B cell (primary cell): ENCODE measurements around the gene TRMT6. TPM values are rescaled to one million over a fixed set of nuclear protein-coding genes. Genes with fewer than 3 reads are reported as not detected.

Source experiments
- ATAC-seq: fragments of 200-7000 bp; cut with Tn5 transposase; one replicate; pipeline ENCODE4 v1.10.0; 2021; ENCODE audit warnings: low read depth, mild to moderate bottlenecking, moderate number of reproducible peaks, moderate library complexity
- CTCF ChIA-PET: fragments of 350-600 bp; sonication (Branson Sonifier 250); formaldehyde crosslinking; loops from one replicate; lab custom pipeline; 2021; ENCODE audit warnings: antibody characterized with exemption, inconsistent platforms; lab: Charles Lee
- POLR2A ChIA-PET: fragments of 350-600 bp; sonication (Branson Sonifier 250); formaldehyde crosslinking; loops from one replicate; lab custom pipeline; 2021; ENCODE audit warnings: antibody characterized with exemption; lab: Charles Lee
- DNase-seq: peaks from one replicate; pipeline ENCODE4 v3.0.0; 2013
- H2AFZ ChIP-seq: 2 replicates; pipeline ENCODE4 v1.6.1; 2012; ENCODE audit warnings: mild to moderate bottlenecking, low read depth, low read length; ENCODE audit not compliant: insufficient read depth, poor library complexity, severe bottlenecking
- H3K27ac ChIP-seq, 2 donors: 1 replicate in 1 of 2; 2 replicates in 1 of 2; pipeline ENCODE4 v1.5.1; 2012 to 2013; ENCODE audit warnings: low read length in 2 of 2, mild to moderate bottlenecking in 2 of 2, moderate library complexity in 1 of 2
- H3K27me3 ChIP-seq, 4 experiments: fragments of 200-600 bp in 1 of 4; sonication (generic) in 1 of 4; replicated peaks in 1 of 4; 1 replicate in 2 of 4; 2 replicates in 2 of 4; pipeline versions ENCODE4 v1.6.1 to v1.7.0; 2013 to 2016; ENCODE audit warnings: low read length in 3 of 4, mild to moderate bottlenecking in 2 of 4, mixed read lengths in 1 of 4, moderate library complexity in 1 of 4; ENCODE audit not compliant: insufficient read depth in 4 of 4, control insufficient read depth in 3 of 4; ENCODE audit errors: control extremely low read depth in 1 of 4
- H3K36me3 ChIP-seq, 2 experiments: replicated peaks in 1 of 2; 1 replicate in 1 of 2; 2 replicates in 1 of 2; pipeline versions ENCODE4 v1.6.1 to v1.7.1; 2013; ENCODE audit warnings: low read length in 1 of 2; ENCODE audit not compliant: insufficient read depth in 2 of 2, control insufficient read depth in 1 of 2; ENCODE audit errors: control extremely low read depth in 1 of 2, extremely low read depth in 1 of 2
- H3K4me1 ChIP-seq, 2 donors: fragments of 200-600 bp in 1 of 2; sonication (generic) in 1 of 2; 1 replicate in 1 of 2; 2 replicates in 1 of 2; pipeline versions ENCODE4 v1.5.1 to v1.6.1; 2013 to 2017; ENCODE audit warnings: low read length in 2 of 2; ENCODE audit not compliant: control insufficient read depth in 2 of 2, insufficient read depth in 2 of 2
- H3K4me2 ChIP-seq: replicated peaks from 2 replicates; pipeline ENCODE3; 2012; ENCODE audit warnings: mild to moderate bottlenecking, low read depth, low read length; ENCODE audit not compliant: poor library complexity, severe bottlenecking
- H3K4me3 ChIP-seq, 5 experiments: fragments of 200-600 bp in 1 of 5; sonication (generic) in 1 of 5; 1 replicate in 3 of 5; 2 replicates in 2 of 5; pipeline versions ENCODE4 v1.5.1 to v1.7.0; 2011 to 2016; ENCODE audit warnings: low read length in 4 of 5, mild to moderate bottlenecking in 4 of 5, low read depth in 2 of 5, control low read depth in 1 of 5, moderate library complexity in 1 of 5; ENCODE audit not compliant: insufficient read depth in 1 of 5; ENCODE audit errors: control extremely low read depth in 1 of 5, extremely low read depth in 1 of 5
- H3K79me2 ChIP-seq: fragments of 200-600 bp; sonication (generic); one replicate; pipeline ENCODE4 v1.6.0; 2016; ENCODE audit warnings: low read length; ENCODE audit not compliant: control insufficient read depth, insufficient read depth
- H3K9ac ChIP-seq: fragments of 200-600 bp; sonication (generic); 2 replicates; pipeline ENCODE4 v1.6.1; 2017; ENCODE audit warnings: mild to moderate bottlenecking, low read length, moderate library complexity
- H3K9me3 ChIP-seq, 3 donors: one replicate each; pipeline versions ENCODE4 v1.6.1 to v1.7.1; 2013; ENCODE audit warnings: low read length in 2 of 3; ENCODE audit not compliant: control insufficient read depth in 2 of 3, insufficient read depth in 1 of 3; ENCODE audit errors: control extremely low read depth in 1 of 3
- H4K20me1 ChIP-seq: 2 replicates; pipeline ENCODE4 v1.6.0; 2012; ENCODE audit warnings: mild to moderate bottlenecking, low read length; ENCODE audit not compliant: insufficient read depth, control insufficient read depth, poor library complexity, severe bottlenecking
- H3K27ac Mint-ChIP-seq: one replicate; pipeline ENCODE4 v1.8.0; 2021; ENCODE audit warnings: mixed read lengths
- H3K27me3 Mint-ChIP-seq: one replicate; pipeline ENCODE4 v1.8.0; 2021; ENCODE audit warnings: mixed read lengths
- H3K4me1 Mint-ChIP-seq: one replicate; pipeline ENCODE4 v1.8.0; 2021; ENCODE audit warnings: mixed read lengths
- H3K4me3 Mint-ChIP-seq: one replicate; pipeline ENCODE4 v1.8.0; 2021; ENCODE audit warnings: mixed read lengths
- H3K9me3 Mint-ChIP-seq: one replicate; pipeline ENCODE4 v1.8.0; 2022; ENCODE audit warnings: mixed read lengths; ENCODE audit not compliant: insufficient read depth
- EZH2 ChIP-seq: IDR thresholded peaks from 2 replicates; pipeline ENCODE4 v1.6.1; 2012; ENCODE audit warnings: borderline replicate concordance, low read depth, mild to moderate bottlenecking, moderate library complexity, low read length; ENCODE audit not compliant: insufficient read depth, poor library complexity, severe bottlenecking
- WGBS: methylation state at CpG from one replicate; pipeline ENCODE4 v1.1.5; 2013; ENCODE audit warnings: missing lambda C conversion rate; ENCODE audit not compliant: insufficient coverage; 5-methylcytosine and 5-hydroxymethylcytosine counted together
- intact Hi-C: fragments of 100-400 bp; cut with micrococcal nuclease; formaldehyde crosslinking; loops from one replicate; pipeline ENCODE4 v1.10.0; 2022
- polyA plus RNA-seq: library from polyadenylated mRNA; depleted of rRNA; stranded (reverse); fragments of >200 nt; gene quantifications from 2 replicates; pipeline ENCODE4 v1.2.3, GENCODE V29; 2012
- total RNA-seq, 2 donors: library from RNA; stranded (reverse); fragments of 120-200 nt in 1 of 2; gene quantifications; 1 replicate in 1 of 2; 2 replicates in 1 of 2; pipeline versions ENCODE4 v1.2.3 to v1.2.4, GENCODE V29; 2013 to 2022
- TF ChIP-seq, protein P1 (sequence below): fragments of 200-600 bp; IDR thresholded peaks from one replicate; pipeline ENCODE4 v1.8.0; 2022; ENCODE audit warnings: antibody characterized with exemption, mild to moderate bottlenecking

Gene TRMT6
- total and polyA plus RNA-seq, 2 donors (not counting 1 experiment from before 2014, with no cell fraction given): 5.7 to 18.2 TPM

GRCh38 chr20:5893621-5894020, 56.7 kb downstream of the TRMT6 start:
- no peaks in the 10 kb centered on the region for H4K20me1 ChIP-seq
- WGBS: 100% methylated on average over 1 of the region's 2 CpGs
- DNase-seq (no peak), ATAC-seq (no peak)
- H3K36me3 ChIP-seq: no peaks in the 10 kb centered on the region
- no peak overlapping the region for H3K4me3 ChIP-seq
- H3K27ac Mint-ChIP-seq: no peak overlapping the region
- H3K4me1 ChIP-seq: no peaks in the 10 kb centered on the region
- H2AFZ ChIP-seq: no peak overlapping the region
- no peak overlapping the region for H3K27ac ChIP-seq
- H3K4me3 Mint-ChIP-seq: no peak overlapping the region
- TF ChIP-seq, protein P1, sequence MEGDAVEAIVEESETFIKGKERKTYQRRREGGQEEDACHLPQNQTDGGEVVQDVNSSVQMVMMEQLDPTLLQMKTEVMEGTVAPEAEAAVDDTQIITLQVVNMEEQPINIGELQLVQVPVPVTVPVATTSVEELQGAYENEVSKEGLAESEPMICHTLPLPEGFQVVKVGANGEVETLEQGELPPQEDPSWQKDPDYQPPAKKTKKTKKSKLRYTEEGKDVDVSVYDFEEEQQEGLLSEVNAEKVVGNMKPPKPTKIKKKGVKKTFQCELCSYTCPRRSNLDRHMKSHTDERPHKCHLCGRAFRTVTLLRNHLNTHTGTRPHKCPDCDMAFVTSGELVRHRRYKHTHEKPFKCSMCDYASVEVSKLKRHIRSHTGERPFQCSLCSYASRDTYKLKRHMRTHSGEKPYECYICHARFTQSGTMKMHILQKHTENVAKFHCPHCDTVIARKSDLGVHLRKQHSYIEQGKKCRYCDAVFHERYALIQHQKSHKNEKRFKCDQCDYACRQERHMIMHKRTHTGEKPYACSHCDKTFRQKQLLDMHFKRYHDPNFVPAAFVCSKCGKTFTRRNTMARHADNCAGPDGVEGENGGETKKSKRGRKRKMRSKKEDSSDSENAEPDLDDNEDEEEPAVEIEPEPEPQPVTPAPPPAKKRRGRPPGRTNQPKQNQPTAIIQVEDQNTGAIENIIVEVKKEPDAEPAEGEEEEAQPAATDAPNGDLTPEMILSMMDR: no peak
- TF ChIP-seq EZH2: no peak
- H3K9me3 ChIP-seq: no peaks in the 10 kb centered on the region
- CTCF ChIA-PET: no interaction called here
- no peaks in the 10 kb centered on the region for H3K9me3 Mint-ChIP-seq
- H3K4me2 ChIP-seq: no peak overlapping the region
- POLR2A ChIA-PET: no interaction called here
- peaks cover 0 to 27% (median 9%) of the 10 kb centered on the region in 4 experiments for H3K27me3 ChIP-seq
- H3K79me2 ChIP-seq: no peaks in the 10 kb centered on the region
- H3K4me1 Mint-ChIP-seq: no peaks in the 10 kb centered on the region
- no peak overlapping the region for H3K9ac ChIP-seq
- intact Hi-C loops: no loop called here
- H3K27me3 Mint-ChIP-seq: peaks cover 53% of the 10 kb centered on the region

DNA sequence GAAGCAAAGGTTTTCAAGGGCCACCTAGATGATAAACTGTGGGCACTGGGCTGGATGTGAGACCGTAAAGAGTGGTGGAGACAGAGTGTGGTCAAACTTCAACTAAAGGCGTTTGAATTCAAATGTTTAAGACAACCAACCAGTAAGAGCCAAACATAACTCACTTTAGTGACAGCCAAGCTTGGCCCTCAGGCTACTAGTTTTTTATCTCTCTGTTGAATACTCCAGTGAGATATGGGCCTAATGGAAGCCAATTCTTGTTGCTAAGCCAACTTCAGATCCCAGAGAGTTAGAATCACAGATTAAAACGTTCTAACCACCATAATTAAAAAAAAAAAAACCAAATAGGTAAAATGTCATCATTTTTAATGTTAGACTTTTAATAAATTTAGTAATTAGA, 57.3 kb downstream of the TRMT6 start:
- Histone ChIP-seq H3K36me3 (no peaks in the 10 kb centered on the region), H3K9me3 (no peaks in the 10 kb centered on the region), H3K4me2 (no peak overlapping the region), H3K79me2 (no peaks in the 10 kb centered on the region), H4K20me1 (no peaks in the 10 kb centered on the region), H3K27me3 (peaks cover 0 to 27% (median 8%) of the 10 kb centered on the region in 4 experiments), H3K27ac (no peak overlapping the region), H3K4me1 (no peaks in the 10 kb centered on the region), H3K4me3 (no peak overlapping the region), H2AFZ (no peak overlapping the region), H3K9ac (no peak overlapping the region)
- no peak for ATAC-seq
- Mint-ChIP-seq H3K9me3 (no peaks in the 10 kb centered on the region), H3K27me3 (peaks cover 58% of the 10 kb centered on the region), H3K4me3 (no peak overlapping the region), H3K4me1 (no peaks in the 10 kb centered on the region), H3K27ac (no peak overlapping the region)
- no peak for TF ChIP-seq EZH2
- TF ChIP-seq, protein P1: no peak
- CTCF ChIA-PET: no interaction called here
- intact Hi-C loops: no loop called here
- POLR2A ChIA-PET: no interaction called here
- no CpG with 5 or more reads among the region's 3 CpGs for WGBS
- DNase-seq: no peak
